IMR-90 (cell line): ENCODE measurements around the gene BAZ2A. TPM values are rescaled to one million over a fixed set of nuclear protein-coding genes. Genes with fewer than 3 reads are reported as not detected.

Experiments used
- ATAC-seq: fragments of 200-7000 bp; cut with Tn5 transposase; 2 replicates; pipeline ENCODE4 v1.9.1; 2020; ENCODE audit warnings: low read depth, mild to moderate bottlenecking, moderate library complexity
- BruUV-seq: library from RNA; stranded (reverse); fragments of 400-500 nt; replicated peaks from 2 replicates; lab custom pipeline; 2021; lab: Mats Ljungman, UMichigan
- CTCF ChIA-PET: fragments of 300-600 bp; formaldehyde crosslinking; extraction: SDS; loops from one replicate; lab custom pipeline; 2021; ENCODE audit warnings: antibody characterized with exemption; lab: Yijun Ruan, JAX
- POLR2A ChIA-PET: fragments of 300-600 bp; sonication (Branson Sonifier 250); formaldehyde crosslinking; loops from one replicate; lab custom pipeline; 2022; ENCODE audit warnings: antibody characterized with exemption; ENCODE audit not compliant: unreplicated experiment; lab: Charles Lee
- DNase-seq: peaks from one replicate; pipeline ENCODE4 v3.0.0; 2013
- H2AFZ ChIP-seq: replicated peaks from 2 replicates; pipeline ENCODE3; 2013; ENCODE audit warnings: low read length, mild to moderate bottlenecking; ENCODE audit not compliant: poor library complexity
- H2AK5ac ChIP-seq: 2 replicates; pipeline ENCODE4 v1.6.1; 2013; ENCODE audit warnings: low read depth, low read length, inconsistent platforms
- H2AK9ac ChIP-seq: replicated peaks from 2 replicates; pipeline ENCODE3; 2013; ENCODE audit warnings: mild to moderate bottlenecking, low read depth, low read length, moderate library complexity; ENCODE audit not compliant: poor library complexity
- H2BK120ac ChIP-seq: 2 replicates; pipeline ENCODE4 v1.6.1; 2013; ENCODE audit warnings: low read depth, low read length, inconsistent platforms
- H2BK15ac ChIP-seq: 3 replicates; pipeline ENCODE4 v1.6.1; 2013; ENCODE audit warnings: low read depth, low read length, inconsistent platforms
- H2BK20ac ChIP-seq: 2 replicates; pipeline ENCODE4 v1.6.1; 2013; ENCODE audit warnings: low read depth, mild to moderate bottlenecking, inconsistent platforms, low read length, moderate library complexity
- H2BK5ac ChIP-seq: 2 replicates; pipeline ENCODE4 v1.6.1; 2013; ENCODE audit warnings: mild to moderate bottlenecking, low read depth, low read length, inconsistent platforms; ENCODE audit not compliant: poor library complexity, severe bottlenecking
- H3K14ac ChIP-seq: replicated peaks from 2 replicates; pipeline ENCODE4 v1.6.1; 2013; ENCODE audit warnings: low read depth, low read length, inconsistent platforms
- H3K18ac ChIP-seq: 2 replicates; pipeline ENCODE4 v1.6.1; 2013; ENCODE audit warnings: low read depth, low read length, control low read depth
- H3K23ac ChIP-seq: 2 replicates; pipeline ENCODE4 v1.6.1; 2013; ENCODE audit warnings: low read depth, low read length, inconsistent platforms
- H3K27ac ChIP-seq: 2 replicates; pipeline ENCODE4 v1.5.1; 2013; ENCODE audit warnings: mild to moderate bottlenecking, control low read depth, low read length; ENCODE audit not compliant: insufficient read depth
- H3K27me3 ChIP-seq: 2 replicates; pipeline ENCODE4 v1.6.1; 2013; ENCODE audit warnings: low read length; ENCODE audit not compliant: control insufficient read depth, insufficient read depth
- H3K36me3 ChIP-seq: 2 replicates; pipeline ENCODE4 v1.6.1; 2013; ENCODE audit warnings: low read length, mixed read lengths; ENCODE audit not compliant: control insufficient read depth, insufficient read depth
- H3K4ac ChIP-seq: 2 replicates; pipeline ENCODE4 v1.6.1; 2013; ENCODE audit warnings: low read depth, low read length, inconsistent platforms
- H3K4me1 ChIP-seq: 2 replicates; pipeline ENCODE4 v1.6.1; 2013; ENCODE audit warnings: low read length, mixed read lengths; ENCODE audit not compliant: control insufficient read depth, insufficient read depth
- H3K4me2 ChIP-seq: 2 replicates; pipeline ENCODE4 v1.6.1; 2013; ENCODE audit warnings: low read depth, mild to moderate bottlenecking, control low read depth, low read length, moderate library complexity
- H3K4me3 ChIP-seq: 2 replicates; pipeline ENCODE4 v1.5.1; 2013; ENCODE audit warnings: low read depth, mild to moderate bottlenecking, control low read depth, low read length, moderate library complexity; ENCODE audit not compliant: insufficient read depth
- H3K56ac ChIP-seq: 2 replicates; pipeline ENCODE4 v1.6.1; 2013; ENCODE audit warnings: low read length, inconsistent platforms; ENCODE audit not compliant: insufficient read depth; ENCODE audit errors: extremely low read depth
- H3K79me1 ChIP-seq, 2 experiments: 2 replicates each; pipeline ENCODE4 v1.6.1; 2013; ENCODE audit warnings: low read length in 2 of 2, inconsistent platforms in 1 of 2, low read depth in 1 of 2
- H3K9ac ChIP-seq: 2 replicates; pipeline ENCODE4 v1.6.1; 2013; ENCODE audit warnings: low read depth, low read length, control low read depth
- H3K9me1 ChIP-seq: 2 replicates; pipeline ENCODE4 v1.6.1; 2013; ENCODE audit warnings: low read length, inconsistent platforms; ENCODE audit not compliant: insufficient read depth
- H3K9me3 ChIP-seq: 2 replicates; pipeline ENCODE4 v1.6.1; 2013; ENCODE audit warnings: low read length; ENCODE audit not compliant: control insufficient read depth, insufficient read depth
- H4K20me1 ChIP-seq: 2 replicates; pipeline ENCODE4 v1.6.1; 2013; ENCODE audit warnings: low read length, inconsistent platforms; ENCODE audit not compliant: insufficient read depth
- H4K5ac ChIP-seq: 2 replicates; pipeline ENCODE4 v1.6.1; 2013; ENCODE audit warnings: mild to moderate bottlenecking, low read depth, low read length, control low read depth
- H4K8ac ChIP-seq, 2 experiments: 2 replicates each; pipeline ENCODE4 v1.6.1; 2013; ENCODE audit warnings: low read depth in 2 of 2, low read length in 2 of 2, control low read depth in 1 of 2, inconsistent platforms in 1 of 2
- H4K91ac ChIP-seq: 2 replicates; pipeline ENCODE4 v1.6.1; 2013; ENCODE audit warnings: low read depth, low read length, inconsistent platforms; ENCODE audit not compliant: insufficient read depth
- CEBPB ChIP-seq: IDR thresholded peaks from 2 replicates; pipeline ENCODE4 v1.6.1; 2012; ENCODE audit warnings: low read depth, low read length, improper control_type of control experiment
- CHD1 ChIP-seq: IDR thresholded peaks from 2 replicates; pipeline ENCODE4 v1.6.1; 2012; ENCODE audit warnings: low read depth, low read length, improper control_type of control experiment
- WGBS, 2 experiments: methylation state at CpG; one replicate each; pipeline versions ENCODE4 v1.1.5 to v1.1.7; 2013; ENCODE audit warnings: missing lambda C conversion rate in 2 of 2; ENCODE audit not compliant: insufficient read length in 1 of 2; ENCODE audit errors: extremely low coverage in 2 of 2; 5-methylcytosine and 5-hydroxymethylcytosine counted together
- dilution Hi-C: fragments of 300-500 bp; cut with HindIII; formaldehyde crosslinking; loops from one replicate; pipeline ENCODE4 v1.14.3; 2018; ENCODE audit warnings: low sequenced_read_pairs; ENCODE audit not compliant: unreplicated experiment
- in situ Hi-C: fragments of 300-500 bp; cut with MboI; formaldehyde crosslinking; loops from 3 replicates; pipeline ENCODE4 v1.14.3; 2019; ENCODE audit warnings: low sequenced_read_pairs, inconsistent platforms, mixed read lengths
- intact Hi-C: fragments of 100-400 bp; cut with micrococcal nuclease; formaldehyde crosslinking; loops from 2 replicates; pipeline ENCODE4 v1.10.0; 2022
- polyA plus RNA-seq, 3 experiments: library from polyadenylated mRNA; depleted of rRNA; stranded (reverse); fragments of >200 nt; gene quantifications; 2 replicates each; pipeline ENCODE4 v1.2.3, GENCODE V29; 2012; ENCODE audit warnings: low replicate concordance in 1 of 3
- total RNA-seq: library from RNA; depleted of rRNA; stranded (reverse); fragments of >200 nt; gene quantifications from 2 replicates; pipeline ENCODE4 v1.2.3, GENCODE V29; 2012

Gene BAZ2A
- total and polyA plus RNA-seq, 2 of the 4 experiments (the other 2 are of a cell fraction), result 15.4 to 42.8 TPM

DNA sequence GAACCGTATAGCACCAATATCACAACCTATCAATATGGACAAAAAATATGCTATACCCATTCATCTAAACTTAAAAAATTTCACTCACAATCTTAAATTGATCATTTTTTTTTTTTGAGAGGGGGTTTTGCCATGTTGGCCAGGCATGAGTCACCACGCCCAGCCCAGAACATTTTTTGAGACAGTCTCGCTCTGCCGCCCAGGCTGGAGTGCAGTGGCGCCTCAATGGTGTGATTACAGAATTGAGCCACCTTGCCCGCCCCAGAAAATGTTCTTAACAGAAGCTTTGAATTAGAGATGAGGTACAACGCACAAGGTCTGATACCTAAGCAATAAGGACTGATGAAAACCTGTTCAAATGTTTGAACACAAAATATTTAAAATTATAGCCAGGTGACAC lies 31.4 kb upstream of the BAZ2A start:
- no peak overlapping the region for H3K4me3 ChIP-seq
- no peak overlapping the region for H4K8ac ChIP-seq
- H2AK9ac ChIP-seq, result no peak overlapping the region
- H2BK15ac ChIP-seq, result no peak overlapping the region
- 100% methylated on average over 4 of the region's 7 CpGs; no CpG with 5 or more reads in 1 of the 2 experiments for WGBS, 2 experiments
- in situ Hi-C loops (no loop called here), dilution Hi-C loops (no loop called here), intact Hi-C loops (no loop called here)
- no peak overlapping the region for H4K5ac ChIP-seq
- POLR2A ChIA-PET, result no interaction called here
- peaks cover 12 to 16% of the 10 kb centered on the region in 2 experiments for H3K79me1 ChIP-seq
- peaks cover 15% of the 10 kb centered on the region for H3K36me3 ChIP-seq
- H2BK120ac ChIP-seq, result no peak overlapping the region
- ATAC-seq (no peak), DNase-seq (no peak)
- H3K4me2 ChIP-seq, result no peak overlapping the region
- BruUV-seq, result no TSS peak
- H3K27ac ChIP-seq, result no peak overlapping the region
- no peaks in the 10 kb centered on the region for H3K4me1 ChIP-seq
- H2AFZ ChIP-seq, result no peak overlapping the region
- H3K4ac ChIP-seq, result no peak overlapping the region
- no peaks in the 10 kb centered on the region for H3K9me1 ChIP-seq
- H3K27me3 ChIP-seq, result no peaks in the 10 kb centered on the region
- H3K23ac ChIP-seq, result no peak overlapping the region
- no peak overlapping the region for H2AK5ac ChIP-seq
- TF ChIP-seq CEBPB, result no peak
- TF ChIP-seq CHD1, result no peak
- H3K9me3 ChIP-seq, result no peaks in the 10 kb centered on the region
- H3K56ac ChIP-seq, result no peak overlapping the region
- no peak overlapping the region for H3K14ac ChIP-seq
- CTCF ChIA-PET, result no interaction called here
- no peak overlapping the region for H3K18ac ChIP-seq
- no peak overlapping the region for H2BK5ac ChIP-seq
- no peak overlapping the region for H3K9ac ChIP-seq
- H2BK20ac ChIP-seq, result no peak overlapping the region
- H4K20me1 ChIP-seq, result 0 out of 2 replicates have a peak, but pooled peaks cover 3% of the 10 kb centered on the region
- H4K91ac ChIP-seq, result no peak overlapping the region
